GM19455 (cell line): ENCODE results near the gene SART3.
"Not testable (repeated sequence)": the region's sequence is repeated elsewhere in the genome, so short reads cannot be mapped to it uniquely, and the experiment has no call there.

Source experiments
- ATAC-seq: cut with Tn5 transposase; IDR thresholded peaks from one replicate; pipeline ENCODE4 v1.9.1; 2021; ENCODE audit not compliant: unreplicated experiment

Gene SART3

GRCh38 chr12:108495823-108496579, 65.0 kb downstream of the SART3 start:
- no peak for ATAC-seq

- ATAC-seq, result no peak
Observed at GRCh38 chr12:108495054-108495453, 65.9 kb downstream of the SART3 start.

GRCh38 chr12:108491256-108491655, 69.7 kb downstream of the SART3 start:
- ATAC-seq, result no peak

- ATAC-seq, result not testable (repeated sequence)
Observed at GRCh38 chr12:108487029-108487428, 73.9 kb downstream of the SART3 start.

GRCh38 chr12:108485371-108485770, 75.6 kb downstream of the SART3 start:
- ATAC-seq, result not testable (repeated sequence)

- ATAC-seq, result no peak
Observed at GRCh38 chr12:108484845-108485244, 76.1 kb downstream of the SART3 start.

- ATAC-seq, result no peak
Observed at GRCh38 chr12:108484431-108484830, 76.5 kb downstream of the SART3 start.

- no peak for ATAC-seq
Observed at GRCh38 chr12:108483213-108484059, 77.5 kb downstream of the SART3 start.

- ATAC-seq, result no peak
Observed at GRCh38 chr12:108482717-108483212, 78.2 kb downstream of the SART3 start.

GRCh38 chr12:108479364-108480070, 81.5 kb downstream of the SART3 start:
- ATAC-seq, result no peak

GRCh38 chr12:108478611-108479206, 82.3 kb downstream of the SART3 start:
- no peak for ATAC-seq

- no peak for ATAC-seq
Observed at GRCh38 chr12:108477881-108478259, 83.1 kb downstream of the SART3 start.

- ATAC-seq, result no peak
Observed at GRCh38 chr12:108477055-108477880, 83.7 kb downstream of the SART3 start.

GRCh38 chr12:108475396-108475795, 85.6 kb downstream of the SART3 start:
- ATAC-seq, result no peak

- no peak for ATAC-seq
Observed at GRCh38 chr12:108473400-108474055, 87.4 kb downstream of the SART3 start.
